ENCODE results near the gene CACNA1F. TPM values are rescaled to one million over a fixed set of nuclear protein-coding genes. Genes with fewer than 3 reads are reported as not detected.

The CACNA1F gene
- polyA plus RNA-seq, 4 donors: 0.11 to 0.33 (median 0.22) TPM

DNA sequence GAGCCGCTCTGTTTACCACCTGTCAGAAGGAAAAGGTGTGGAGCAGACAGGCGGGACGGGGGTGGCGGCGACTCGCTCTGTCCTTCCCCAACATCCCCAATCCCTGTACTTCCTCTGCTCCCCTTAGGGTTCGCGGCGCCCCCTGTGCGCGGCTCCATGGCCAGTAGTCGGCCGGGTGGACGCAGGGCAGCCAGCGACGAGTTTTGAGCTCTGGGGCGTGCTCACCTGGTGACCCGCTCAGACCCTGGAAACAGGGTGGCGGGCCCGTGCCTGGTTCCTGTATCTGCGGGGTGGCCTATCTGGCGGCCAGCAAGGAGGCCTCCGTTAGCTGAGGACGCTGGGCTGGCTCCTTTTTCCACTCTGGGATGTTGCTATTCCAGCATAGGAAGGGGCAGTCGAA, 75.9 kb downstream of the CACNA1F start:
- DNase-seq (ENCODE audit: low read depth in 4 of 4, low spot score in 2 of 4): no peak

DNA sequence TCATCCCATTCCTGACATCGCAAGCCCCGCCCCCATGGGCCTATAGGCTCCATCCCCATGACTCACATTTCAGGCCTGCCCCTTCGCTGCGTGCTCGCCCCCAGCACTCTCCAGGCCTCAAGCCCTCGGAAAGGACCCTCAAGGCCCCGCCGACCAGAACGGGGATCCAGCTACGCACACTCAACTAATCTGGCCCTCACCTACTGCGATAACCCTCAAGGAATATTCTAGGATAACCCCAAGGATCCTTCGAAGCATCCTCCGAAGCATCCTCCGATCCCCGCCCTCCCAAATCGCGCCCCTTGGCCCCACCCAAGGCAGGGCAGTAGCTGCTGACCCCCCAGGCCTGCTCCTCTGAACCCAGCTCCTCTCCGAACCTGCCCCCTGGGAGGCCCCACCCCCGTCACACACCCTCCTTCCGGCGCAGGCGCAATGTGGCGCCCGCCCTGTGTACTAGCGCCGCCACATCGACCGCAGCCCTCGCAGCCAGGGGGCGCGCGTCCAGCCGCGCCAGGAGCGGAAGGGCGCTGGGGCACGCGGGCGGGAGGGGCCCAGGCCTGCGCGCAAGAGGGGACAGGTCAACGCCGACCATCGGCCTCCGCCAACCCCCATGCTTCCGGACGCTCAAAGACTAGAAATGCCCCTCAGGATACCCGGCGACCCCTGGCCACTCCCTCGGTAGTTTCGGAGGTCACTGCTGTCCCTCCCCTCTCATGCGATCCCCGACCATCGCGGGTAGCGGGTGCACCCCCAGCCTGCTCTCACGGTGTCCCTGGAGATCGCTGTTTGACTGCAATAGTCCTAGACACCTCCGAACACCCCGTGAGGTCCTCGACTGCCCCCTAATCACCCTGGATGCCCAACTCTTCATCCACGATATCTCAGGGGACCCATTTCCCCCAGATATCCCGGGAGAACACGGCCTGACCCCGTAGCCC, 77.0 kb downstream of the CACNA1F start:
- DNase-seq (ENCODE audit: low read depth in 4 of 4, low spot score in 2 of 4): peak in 2 of 4 donors; percentile 53 to 67

DNA sequence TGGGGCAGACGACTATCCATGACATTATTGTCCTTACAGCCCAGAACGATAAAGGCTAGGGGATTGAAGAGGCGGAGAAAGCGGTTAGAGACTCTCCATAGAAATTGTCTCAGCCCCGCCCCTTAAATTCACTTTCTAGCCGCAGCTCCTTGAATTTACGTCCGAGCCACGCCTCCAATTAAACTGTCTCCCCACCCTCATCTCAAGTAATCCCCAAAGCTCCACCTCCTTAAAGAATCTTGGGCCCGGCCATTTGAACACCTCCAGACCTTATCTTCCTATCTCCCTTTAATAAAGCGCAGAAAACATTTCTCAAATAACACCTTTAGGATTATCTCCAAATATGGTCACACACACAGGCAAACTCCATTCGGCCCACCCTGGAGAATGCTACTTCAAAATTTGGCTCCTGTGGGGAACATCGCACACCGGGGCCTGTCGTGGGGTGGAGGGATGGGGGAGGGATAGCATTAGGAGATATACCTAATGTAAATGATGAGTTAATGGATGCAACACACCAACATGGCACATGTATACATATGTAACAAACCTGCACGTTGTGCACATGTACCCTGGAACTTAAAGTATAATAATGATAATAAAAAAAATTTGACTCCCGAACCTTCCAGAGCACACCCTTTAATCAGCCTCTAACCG, 77.8 kb downstream of the CACNA1F start:
- DNase-seq (ENCODE audit: low read depth in 4 of 4, low spot score in 2 of 4): no peak

Other genes with a start within 250 kb of the CACNA1F start
- 10 to 100 TPM; 36.0 to 72.1 (median 51.3) TPM for gene GRIPAP1, start 231.1 kb downstream of the CACNA1F start, polyA plus RNA-seq (ENCODE audit: insufficient read length in 4 of 4)
- 10 to 100 TPM; 26.9 to 39.1 (median 33.8) TPM for gene TFE3, start 190.0 kb downstream of the CACNA1F start, polyA plus RNA-seq (ENCODE audit: insufficient read length in 4 of 4)
- 10 to 100 TPM in 3 of 4 donors, 1 to 10 TPM in 1; 7.9 to 20.0 (median 13.0) TPM for gene CCDC120, start 174.3 kb downstream of the CACNA1F start, polyA plus RNA-seq (ENCODE audit: insufficient read length in 4 of 4)
- gene PRAF2, start 159.3 kb downstream of the CACNA1F start, polyA plus RNA-seq (ENCODE audit: insufficient read length in 4 of 4): 10 to 100 TPM; 31.6 to 46.2 (median 41.1) TPM
- gene WDR45, start 153.5 kb downstream of the CACNA1F start, polyA plus RNA-seq (ENCODE audit: insufficient read length in 4 of 4): 10 to 100 TPM; 53.7 to 63.8 (median 61.5) TPM
- 10 to 100 TPM; 23.8 to 27.6 (median 25.0) TPM for gene GPKOW, start 109.6 kb downstream of the CACNA1F start, polyA plus RNA-seq (ENCODE audit: insufficient read length in 4 of 4)
- 1 to 10 TPM; 5.0 to 7.5 (median 5.8) TPM for gene MAGIX, start 70.6 kb downstream of the CACNA1F start, polyA plus RNA-seq (ENCODE audit: insufficient read length in 4 of 4)
- 10 to 100 TPM; 29.7 to 40.9 (median 32.6) TPM for gene PLP2, start 61.4 kb downstream of the CACNA1F start, polyA plus RNA-seq (ENCODE audit: insufficient read length in 4 of 4)
- 1 to 10 TPM; 4.2 to 6.5 (median 4.9) TPM for gene PRICKLE3, start 47.0 kb downstream of the CACNA1F start, polyA plus RNA-seq (ENCODE audit: insufficient read length in 4 of 4)
- 1 to 10 TPM; 2.1 to 3.4 (median 2.9) TPM for gene SYP, start 33.1 kb downstream of the CACNA1F start, polyA plus RNA-seq (ENCODE audit: insufficient read length in 4 of 4)
- gene CCDC22, start 2.1 kb upstream of the CACNA1F start, polyA plus RNA-seq (ENCODE audit: insufficient read length in 4 of 4): 10 to 100 TPM; 15.8 to 23.9 (median 21.2) TPM
- 1 to 10 TPM in 2 of 4 donors, under 1 TPM in 2; 0.47 to 1.2 (median 1.00) TPM for gene FOXP3, start 31.4 kb upstream of the CACNA1F start, polyA plus RNA-seq (ENCODE audit: insufficient read length in 4 of 4)
- 10 to 100 TPM in 1 of 4 donors, 1 to 10 TPM in 3; 6.1 to 10.5 (median 9.0) TPM for gene PPP1R3F, start 36.5 kb upstream of the CACNA1F start, polyA plus RNA-seq (ENCODE audit: insufficient read length in 4 of 4)
- under 1 TPM in 1 of 4 donors, not detected in 3; 0.24 TPM for gene GAGE10, start 70.3 kb upstream of the CACNA1F start, polyA plus RNA-seq (ENCODE audit: insufficient read length in 4 of 4)
- gene GAGE12J, start 88.7 kb upstream of the CACNA1F start, polyA plus RNA-seq (ENCODE audit: insufficient read length in 4 of 4): not detected
- gene GAGE13, start 98.2 kb upstream of the CACNA1F start, polyA plus RNA-seq (ENCODE audit: insufficient read length in 4 of 4): not detected

All from left renal cortex interstitium (tissue), 4 donors.